ENCODE measurements around the gene SH3RF3.
"Not testable (repeated sequence)": the region's sequence is repeated elsewhere in the genome, so short reads cannot be mapped to it uniquely, and the experiment has no call there.

SH3RF3 gene

DNA sequence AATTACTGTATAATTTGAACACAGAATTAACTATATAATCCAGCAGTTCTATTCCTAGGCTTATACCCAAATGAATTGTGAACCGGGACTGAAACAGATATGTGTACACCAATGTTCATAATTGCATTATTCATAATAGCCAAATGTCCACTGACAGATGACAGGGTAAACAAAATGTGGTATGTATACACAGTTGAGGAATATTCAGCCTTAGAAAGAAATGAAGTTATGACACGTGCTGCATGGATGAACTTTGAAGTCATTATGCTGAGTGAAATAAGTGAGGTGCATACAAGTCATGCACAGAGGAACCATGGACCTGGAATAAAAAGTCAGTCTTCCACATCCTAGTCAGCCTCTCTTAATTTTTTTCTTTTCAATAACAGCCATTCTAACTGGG, 91.9 kb downstream of the SH3RF3 start:
- no peak for DNase-seq (ENCODE audit: low read depth)

DNA sequence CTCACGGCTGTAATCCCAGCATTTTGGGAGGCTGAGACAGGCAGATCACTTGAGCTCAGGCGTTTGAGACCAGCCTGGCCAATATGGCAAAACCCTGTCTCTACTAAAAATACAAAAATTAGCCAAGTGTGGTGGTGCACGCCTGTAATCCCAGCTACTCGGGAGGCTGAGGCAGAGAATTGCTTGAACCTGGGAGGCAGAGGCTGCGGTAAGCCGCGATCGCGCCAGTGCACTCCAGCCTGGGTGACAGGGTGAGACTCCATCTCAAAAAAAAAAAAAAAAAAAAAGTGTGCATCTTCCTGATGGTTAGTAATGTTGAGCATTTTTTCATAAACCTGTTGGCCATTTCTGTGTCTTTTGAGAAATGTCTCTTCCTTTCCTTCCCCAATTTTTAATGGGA, 92.3 kb downstream of the SH3RF3 start:
- not testable (repeated sequence) for DNase-seq (ENCODE audit: low read depth)

DNA sequence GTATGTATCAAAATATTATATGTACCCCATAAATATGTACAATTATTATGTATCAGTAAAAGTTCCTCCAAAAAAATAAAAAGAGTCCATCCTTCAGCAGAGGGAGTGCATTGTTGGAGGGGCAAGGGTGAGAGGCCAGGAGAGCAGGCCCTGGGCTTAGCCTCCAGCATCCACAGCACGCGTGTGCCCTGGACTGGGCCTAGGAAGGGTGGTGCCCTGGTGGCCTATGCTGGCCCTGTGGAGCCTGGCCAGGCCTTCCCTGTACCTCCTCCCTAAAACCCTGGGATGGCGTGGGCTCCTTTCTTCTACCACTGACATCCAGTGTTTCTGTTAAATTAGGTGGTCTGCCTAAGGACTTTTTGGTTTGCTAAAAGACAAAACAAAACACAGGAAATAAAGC, 93.4 kb downstream of the SH3RF3 start:
- DNase-seq (ENCODE audit: low read depth), result no peak

DNA sequence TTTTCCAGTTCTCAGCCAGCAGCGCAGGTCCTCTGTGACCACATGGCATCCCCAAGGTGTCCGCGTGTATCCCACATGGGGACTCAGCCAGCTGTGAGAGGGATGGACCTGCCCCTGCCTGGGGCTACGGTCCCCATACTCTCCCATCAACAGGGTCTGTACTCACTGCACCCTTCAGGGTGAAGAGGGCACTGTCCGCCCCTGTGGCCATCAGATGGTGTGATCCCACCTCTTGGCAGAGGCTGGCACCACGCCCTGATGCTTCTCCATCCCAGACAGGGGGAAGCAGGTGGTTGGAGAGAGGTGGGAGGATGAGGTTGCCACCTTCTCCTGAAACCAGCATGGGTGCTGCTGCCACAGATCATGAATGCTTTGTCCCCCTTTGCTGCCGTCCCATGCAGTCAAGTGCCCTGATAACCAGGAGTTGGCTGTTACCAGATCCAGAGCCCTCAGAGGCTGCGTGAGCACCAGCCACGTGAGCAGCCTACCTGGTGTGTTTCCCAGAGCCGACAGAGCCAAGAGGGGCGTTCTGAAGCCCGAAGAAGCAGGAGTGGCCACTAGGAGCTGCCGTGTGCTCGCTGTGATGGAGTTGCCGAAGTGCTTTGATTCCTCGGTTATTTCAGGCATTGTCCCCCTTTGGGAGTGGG, 93.9 kb downstream of the SH3RF3 start:
- DNase-seq (ENCODE audit: low read depth), result no peak

DNA sequence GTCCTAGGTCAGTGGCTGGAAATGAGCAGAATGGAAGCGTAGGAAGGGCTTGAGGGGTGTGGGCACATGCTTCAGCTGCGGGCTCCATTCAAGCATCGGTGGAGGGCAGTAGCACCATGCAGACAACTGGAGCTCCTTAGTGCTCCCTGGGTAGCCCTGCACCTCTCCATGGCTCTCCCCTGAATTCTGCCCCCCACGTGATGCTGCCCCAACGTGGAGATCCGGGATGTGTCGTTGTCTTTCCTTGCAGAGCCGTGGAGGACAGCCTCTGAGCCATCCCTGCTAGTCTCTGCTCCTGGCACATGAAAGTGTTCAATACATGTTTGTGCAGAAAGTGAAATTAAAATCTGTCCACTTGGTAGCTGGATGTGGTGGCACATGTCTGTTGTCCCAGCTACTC, 94.5 kb downstream of the SH3RF3 start:
- DNase-seq (ENCODE audit: low read depth), result no peak

DNA sequence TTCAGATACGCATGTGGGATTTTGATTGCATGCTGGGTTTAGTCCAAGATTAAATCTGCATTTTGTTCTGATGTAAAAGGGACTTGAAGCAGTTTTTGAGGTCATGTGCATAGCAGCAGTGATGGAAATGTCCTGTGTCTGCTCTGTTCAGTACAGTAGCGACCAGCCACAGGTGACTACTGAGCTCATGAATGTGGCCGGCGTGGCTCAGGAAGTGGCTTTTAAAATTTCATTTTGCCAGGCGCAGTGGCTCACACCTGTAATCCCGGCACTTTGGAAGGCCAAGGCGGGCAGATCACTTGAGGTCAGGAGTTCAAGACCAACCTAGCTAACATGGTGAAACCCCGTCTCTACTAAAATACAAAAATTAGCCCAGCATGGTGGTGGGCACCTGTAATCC, 95.3 kb downstream of the SH3RF3 start:
- not testable (repeated sequence) for DNase-seq (ENCODE audit: low read depth)

DNA sequence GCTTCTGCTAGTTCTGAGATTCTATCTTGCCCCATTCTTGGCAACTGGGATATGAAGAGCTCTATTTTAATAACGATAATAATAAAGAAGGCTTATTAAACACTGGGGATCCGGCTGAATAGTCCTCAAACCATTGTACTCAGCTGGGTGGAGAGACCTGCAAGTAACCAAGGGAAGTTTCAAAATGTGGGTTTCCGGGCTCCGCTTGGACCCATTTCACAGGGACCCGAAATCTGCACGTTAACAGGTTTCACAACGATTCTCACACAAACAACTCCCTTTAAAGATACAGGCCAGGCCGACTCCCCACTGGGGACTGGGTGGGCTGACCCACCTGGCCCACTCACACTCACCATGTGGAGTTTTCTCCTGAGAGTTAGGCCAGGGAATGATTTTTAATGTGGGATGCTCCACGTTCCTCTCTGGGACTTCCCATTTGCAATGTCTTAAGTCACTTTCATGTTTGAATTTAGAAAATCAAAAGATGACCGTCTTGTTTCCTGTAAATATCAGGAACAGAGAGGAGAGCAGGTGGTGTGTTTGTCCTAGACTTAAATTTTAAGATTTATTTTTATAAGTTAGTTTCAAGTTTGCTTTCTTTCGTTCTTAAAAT, 96.3 kb downstream of the SH3RF3 start:
- DNase-seq (ENCODE audit: low read depth), result no peak

DNA sequence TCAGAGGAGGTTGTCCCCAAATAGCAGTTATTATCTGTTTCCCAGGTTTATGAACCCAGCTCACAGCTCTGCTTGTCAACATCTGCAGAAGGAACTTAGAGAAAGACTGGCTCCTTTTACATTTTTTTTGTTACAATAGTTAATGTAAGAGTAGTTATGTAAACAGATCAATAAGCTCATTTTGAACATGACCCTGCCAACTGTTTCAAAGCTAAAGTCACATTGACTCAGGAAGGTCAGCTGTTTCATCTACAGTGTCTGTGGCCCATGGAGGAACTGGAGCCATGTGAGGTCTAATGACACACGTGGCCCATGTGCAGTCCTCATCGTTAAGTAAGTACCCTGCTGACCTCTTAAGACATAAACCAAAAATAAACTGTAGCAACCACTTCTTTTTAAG, 97.1 kb downstream of the SH3RF3 start:
- peak; percentile 30 for DNase-seq (ENCODE audit: low read depth)

DNA sequence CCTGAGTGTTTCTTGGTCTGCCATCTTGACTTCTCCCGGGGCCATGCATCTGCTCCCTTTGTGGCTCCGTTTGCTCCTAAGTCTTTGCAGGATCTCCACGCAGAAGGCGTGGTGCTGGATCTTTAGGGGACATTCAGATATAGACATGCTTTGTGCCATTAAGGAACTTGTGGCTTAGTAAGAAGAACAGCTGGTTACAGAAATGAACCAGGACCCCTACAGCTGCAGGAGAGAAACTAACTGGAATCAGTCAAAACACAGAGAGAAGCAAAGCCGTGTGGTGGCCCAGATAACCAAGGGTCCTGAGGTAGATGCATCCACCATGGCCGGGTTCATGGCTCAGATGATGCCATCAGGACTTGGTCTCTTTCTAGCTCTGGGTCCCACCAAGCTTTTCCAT, 97.6 kb downstream of the SH3RF3 start:
- no peak for DNase-seq (ENCODE audit: low read depth)

DNA sequence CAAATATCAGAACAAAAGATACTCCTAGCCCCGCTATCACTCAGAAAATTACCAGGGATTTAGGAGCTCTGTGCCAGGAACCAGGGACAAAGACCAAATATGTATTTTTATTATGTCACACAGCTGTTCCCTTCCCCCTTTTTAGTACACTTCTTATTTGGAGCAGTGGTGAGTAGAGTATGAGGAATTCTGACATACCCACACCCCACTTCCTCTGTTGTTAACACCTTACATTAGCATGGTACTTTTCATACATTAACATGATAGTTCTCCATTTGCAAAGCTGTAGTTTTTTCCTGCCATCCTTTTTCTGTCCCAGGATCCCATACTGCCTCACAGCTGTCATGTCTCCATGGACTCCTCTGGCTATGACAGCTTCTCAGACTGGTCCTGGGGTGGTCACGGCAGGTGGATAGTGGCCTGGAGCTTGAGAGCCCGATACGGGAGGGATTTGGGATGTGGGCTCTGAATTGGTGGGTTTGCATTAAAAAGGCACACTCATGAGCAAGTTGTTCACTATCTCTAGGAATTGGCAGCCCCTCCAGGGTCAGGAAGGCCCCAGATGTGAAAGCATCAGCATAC, 100.2 kb downstream of the SH3RF3 start:
- no peak for DNase-seq (ENCODE audit: low read depth)

DNA sequence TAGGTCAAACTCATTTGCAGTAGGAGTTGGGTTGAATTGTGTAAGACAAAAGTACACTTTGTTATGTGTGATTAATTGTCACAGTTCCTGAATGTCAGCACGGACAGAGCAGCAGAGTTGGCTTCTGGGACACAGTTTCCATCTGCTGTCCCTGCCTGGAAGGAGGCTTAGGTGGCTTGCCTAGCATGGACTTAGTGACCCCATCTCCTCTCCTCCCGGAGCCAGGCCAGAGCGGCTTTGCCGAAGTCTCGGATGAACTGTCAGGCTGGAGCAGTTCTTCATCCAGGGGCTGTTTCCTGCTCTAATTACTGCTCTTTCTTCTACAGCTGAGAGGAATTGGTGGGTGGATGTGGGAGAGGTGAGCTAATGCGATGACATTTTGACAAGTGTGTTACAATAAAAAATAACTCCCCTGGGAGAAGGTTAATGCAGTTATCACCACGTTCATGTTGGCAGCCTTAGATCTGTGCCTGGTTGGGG, 102.0 kb downstream of the SH3RF3 start:
- no peak for DNase-seq (ENCODE audit: low read depth)

DNA sequence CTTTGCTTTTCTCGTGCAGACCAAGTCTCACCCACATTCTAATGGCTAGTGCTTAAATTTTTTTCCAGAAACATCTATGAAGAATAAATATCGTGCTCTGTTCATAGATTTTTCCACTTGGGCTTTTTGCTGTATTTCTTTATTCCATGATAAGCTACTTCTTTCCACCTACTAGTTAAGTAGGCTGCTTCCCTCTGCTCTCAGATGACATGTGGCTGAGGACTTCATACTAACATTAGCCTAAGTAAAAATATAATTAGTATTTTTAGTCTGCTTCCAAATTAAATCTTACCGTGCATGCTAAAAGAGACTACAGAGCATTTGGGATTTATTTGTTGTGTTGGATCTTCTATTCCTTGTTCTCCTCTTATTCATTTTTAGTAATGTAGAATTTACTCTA, 102.4 kb downstream of the SH3RF3 start:
- DNase-seq (ENCODE audit: low read depth), result no peak

DNA sequence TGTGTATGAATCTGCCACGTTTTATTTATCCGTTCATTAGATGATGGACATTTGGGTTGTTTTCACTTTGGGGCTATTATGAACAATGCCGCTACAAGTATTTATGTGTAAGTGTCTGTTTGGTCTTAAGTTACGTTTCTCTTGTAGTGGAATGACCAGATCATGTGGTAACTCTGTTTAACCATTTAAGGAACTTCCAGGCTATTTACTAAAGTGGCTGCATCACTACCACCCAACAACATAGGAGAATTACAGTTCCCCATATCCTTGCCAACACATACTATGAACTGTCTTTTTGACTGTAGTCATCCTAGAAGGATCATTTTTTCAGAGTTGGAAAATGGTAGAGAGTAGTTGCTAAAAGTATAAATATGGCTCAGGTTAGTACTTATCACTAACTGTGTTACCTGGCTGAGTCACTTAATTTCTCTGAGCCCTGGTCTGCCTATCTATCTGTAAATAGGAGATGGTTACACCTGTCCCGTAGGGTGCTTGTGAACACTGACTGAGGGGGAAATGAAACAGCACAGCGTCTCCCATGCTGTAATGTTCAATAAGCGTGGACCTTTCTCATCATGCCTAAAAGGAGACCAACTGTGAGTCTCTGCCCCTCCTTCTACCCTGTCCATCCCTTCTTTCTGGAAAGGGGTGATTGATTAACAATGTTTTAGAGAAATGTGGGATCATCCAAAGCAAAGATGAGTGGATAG, 103.1 kb downstream of the SH3RF3 start:
- no peak for DNase-seq (ENCODE audit: low read depth)

DNA sequence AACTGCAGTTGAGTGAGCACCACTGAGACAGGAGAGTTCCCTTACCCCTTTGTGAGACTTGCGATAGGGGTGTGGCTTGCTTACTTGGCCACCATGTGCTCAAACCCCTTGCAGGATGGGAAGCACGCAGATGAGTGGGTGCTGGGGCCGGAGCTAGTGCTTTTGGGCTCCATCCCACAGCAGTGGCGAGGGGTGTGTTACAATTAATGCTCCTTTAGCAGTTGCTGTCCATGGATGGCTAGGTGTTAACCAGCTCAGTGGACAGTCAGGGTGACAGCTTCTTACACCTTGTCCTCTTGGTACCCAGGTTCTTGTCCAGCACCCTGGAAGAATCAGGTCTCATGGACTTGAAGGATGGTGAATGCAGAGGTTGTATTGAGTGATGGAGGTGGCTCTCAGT, 103.9 kb downstream of the SH3RF3 start:
- no peak for DNase-seq (ENCODE audit: low read depth)

DNA sequence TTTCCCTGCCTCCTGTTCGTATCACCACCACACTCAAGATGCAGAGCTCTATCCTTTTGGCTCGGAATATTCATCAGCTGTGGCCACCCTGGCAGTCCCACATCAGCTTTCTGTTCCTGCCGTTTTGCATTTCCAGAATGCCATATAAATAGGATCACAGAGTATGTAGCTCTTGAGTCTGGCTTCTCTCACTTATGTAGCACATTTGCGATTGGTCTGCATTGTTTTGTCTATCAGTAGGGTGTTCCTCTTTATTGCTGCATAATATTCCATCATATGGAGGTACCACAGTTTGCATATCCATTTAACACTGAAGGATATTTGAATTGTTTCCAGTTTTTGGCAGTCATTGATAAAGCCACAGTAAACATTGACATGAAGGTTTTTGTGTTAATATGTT, 104.6 kb downstream of the SH3RF3 start:
- DNase-seq (ENCODE audit: low read depth), result no peak

DNA sequence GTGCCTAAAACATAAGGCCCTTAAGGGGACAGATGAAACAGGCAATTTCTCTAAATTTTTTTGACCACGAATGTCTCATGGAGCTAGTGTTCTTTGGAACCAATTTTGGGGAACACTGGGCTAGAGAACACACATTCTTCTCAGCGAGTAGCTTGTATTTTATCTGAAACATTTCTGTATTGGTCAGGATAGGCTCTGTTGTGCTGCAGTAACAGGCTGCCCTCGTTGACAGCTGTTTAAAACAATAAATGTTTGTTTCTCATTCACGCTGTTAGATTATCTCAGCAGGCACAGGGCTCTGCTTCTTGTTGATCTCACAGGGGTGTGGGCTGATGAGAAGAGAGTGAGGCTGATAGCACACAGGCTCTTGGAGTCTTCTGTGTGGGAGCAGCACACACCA, 105.3 kb downstream of the SH3RF3 start:
- DNase-seq (ENCODE audit: low read depth), result no peak

DNA sequence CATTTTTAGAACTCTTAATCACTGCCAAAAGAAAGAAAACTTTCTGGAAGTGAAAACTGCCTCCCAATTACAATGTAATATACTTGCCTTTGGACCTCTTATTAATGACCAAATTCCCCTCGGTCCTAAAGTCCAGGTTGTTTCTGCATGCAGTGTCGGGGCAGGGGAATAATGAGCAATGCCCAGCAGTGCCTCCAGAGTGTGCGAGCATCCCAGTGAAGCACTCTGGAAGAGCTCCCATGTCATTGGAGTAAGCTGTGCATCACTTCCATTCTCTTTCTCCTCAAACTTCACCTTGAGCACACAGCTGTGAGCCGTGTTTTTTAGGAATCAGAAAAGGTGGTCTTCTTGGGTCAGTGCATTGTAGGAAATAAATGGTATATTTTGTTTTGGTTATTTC, 107.1 kb downstream of the SH3RF3 start:
- DNase-seq (ENCODE audit: low read depth), result no peak

DNA sequence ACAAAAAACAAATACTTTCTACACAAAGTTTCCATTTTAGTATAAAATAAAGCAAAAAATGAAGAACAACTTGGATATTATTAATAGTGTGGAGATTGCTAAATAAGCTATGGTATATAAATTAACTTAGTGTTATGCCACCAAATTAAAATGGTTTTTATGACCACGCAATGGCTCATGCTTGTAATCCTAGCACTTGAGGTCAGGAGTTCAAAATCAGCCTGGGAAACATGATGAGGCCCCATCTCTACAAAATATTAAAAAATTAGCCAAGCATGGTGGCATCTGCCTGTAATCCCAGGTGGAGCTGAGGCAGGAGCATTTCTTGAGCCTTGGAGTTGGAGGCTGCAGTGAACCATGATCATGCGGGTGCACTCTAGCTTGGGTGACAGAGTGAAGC, 108.8 kb downstream of the SH3RF3 start:
- DNase-seq (ENCODE audit: low read depth), result no peak

DNA sequence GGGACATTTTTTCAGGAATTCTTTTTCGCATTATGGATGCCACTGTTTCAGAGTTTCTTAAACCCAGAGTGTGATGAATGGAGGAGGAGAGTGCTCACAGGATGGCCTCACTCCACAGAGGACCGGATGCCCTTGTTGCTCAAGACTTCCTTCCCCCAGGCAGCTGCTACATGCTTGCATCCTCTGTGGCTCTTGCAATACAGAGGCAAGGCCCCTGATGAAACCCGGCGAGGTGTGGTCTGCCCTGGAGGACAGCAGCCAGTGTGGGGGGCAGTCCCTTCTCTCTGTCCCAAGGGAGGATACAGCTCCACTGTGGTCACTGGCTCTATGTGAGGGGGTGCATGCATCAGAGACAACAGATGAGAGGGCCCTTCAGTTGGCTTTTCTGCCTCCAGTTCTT, 109.6 kb downstream of the SH3RF3 start:
- peak; percentile 95 for DNase-seq (ENCODE audit: low read depth)

DNA sequence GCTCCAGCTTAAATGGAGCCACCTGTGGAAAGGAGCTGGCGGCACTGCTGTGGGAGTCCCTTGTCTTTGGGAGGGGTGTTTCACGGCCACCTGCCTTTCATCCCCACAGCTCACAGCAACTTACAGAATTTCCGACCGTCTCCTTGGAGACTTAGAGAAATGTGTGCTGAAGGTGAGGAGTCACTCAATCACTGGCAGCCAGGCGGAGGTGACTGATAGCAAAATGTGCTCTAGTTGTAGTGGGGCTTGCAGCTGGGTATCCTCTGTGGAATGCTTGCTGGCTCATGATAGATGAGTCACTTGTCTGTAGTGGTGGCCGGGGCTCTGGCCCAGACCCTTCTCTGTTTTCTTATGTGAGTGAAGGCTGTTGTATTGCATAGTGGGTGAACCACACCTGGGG, 110.7 kb downstream of the SH3RF3 start:
- peak; percentile 21 for DNase-seq (ENCODE audit: low read depth)

DNA sequence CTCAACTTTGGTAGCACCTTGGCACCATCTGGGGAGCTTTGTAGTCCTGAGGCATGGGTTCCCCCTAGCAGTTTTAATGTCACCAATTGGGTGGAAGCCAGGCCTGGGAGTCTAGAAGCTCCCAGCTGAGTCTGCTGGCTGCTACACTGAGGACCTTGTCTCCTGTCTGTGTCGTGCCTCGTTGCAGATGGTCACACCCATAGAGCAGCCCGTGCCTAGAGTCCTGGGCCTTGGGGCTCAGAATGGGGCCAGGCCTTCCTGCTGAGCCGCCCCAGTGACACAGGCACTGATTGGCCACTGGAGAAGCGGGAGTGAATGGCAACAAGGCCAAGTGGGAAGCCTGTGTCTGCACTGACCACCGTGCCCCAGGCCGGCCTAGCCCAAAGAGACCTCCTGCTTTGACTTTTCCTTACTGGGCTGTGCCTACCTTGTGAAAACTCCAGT, 113.2 kb downstream of the SH3RF3 start:
- no peak for DNase-seq (ENCODE audit: low read depth)

DNA sequence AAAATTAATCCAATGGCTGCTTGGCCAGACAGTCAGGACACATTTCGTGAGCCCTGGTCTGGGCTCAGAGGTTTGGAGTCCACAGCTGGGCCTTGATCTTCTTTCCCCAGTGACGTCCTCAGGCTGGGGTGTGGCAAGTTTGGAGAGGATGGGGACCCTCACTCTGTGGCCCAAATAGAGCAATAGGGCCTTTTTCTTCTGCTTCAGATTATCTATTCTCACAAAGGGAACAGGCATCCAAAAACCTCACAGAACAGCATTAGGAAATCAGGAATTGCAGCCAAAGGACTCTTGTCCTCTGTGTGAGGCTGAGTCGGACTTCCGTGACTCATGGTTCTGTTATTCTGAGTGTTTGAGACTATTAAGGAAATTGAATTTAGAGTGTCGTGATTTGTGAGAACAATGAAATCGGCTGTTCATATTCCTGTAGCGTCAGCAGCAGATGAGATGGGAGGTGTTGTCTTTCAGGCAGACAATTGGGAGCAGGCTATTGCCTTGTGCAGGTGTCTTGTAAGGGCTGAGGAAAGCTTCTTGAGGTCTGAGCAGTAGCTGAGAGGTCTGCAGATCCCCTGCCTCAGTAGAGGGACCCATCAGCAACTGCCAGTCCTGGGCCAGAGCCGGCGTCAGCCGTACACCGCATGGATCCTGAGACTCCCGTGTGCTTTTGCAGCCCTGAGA, 113.8 kb downstream of the SH3RF3 start:
- peak; percentile 87 for DNase-seq (ENCODE audit: low read depth)

Data from fibroblast of gingiva (primary cell).